Stomach (tissue), 4 donors: ENCODE results near the gene CHD6.

ENCODE experiments used
- CTCF ChIP-seq, 7 experiments: fragments of 450-650 bp in 4 of 7; fragments of 200-600 bp in 3 of 7; sonication (generic) in 3 of 7; IDR thresholded peaks; one replicate each; pipeline ENCODE4 v1.5.1; 2016 to 2019; ENCODE audit warnings: antibody characterized with exemption in 7 of 7, control low read depth in 2 of 7, mild to moderate bottlenecking in 1 of 7
- EP300 ChIP-seq: sonication (generic); formaldehyde crosslinking; IDR thresholded peaks from one replicate; pipeline ENCODE4 v1.6.1; 2017; ENCODE audit warnings: antibody characterized with exemption
- POLR2A ChIP-seq, 4 donors: fragments of 450-650 bp; IDR thresholded peaks; one replicate each; pipeline ENCODE4 v1.6.1; 2016; ENCODE audit warnings: antibody characterized with exemption in 4 of 4, control low read depth in 2 of 4, mild to moderate bottlenecking in 1 of 4, moderate library complexity in 1 of 4
- POLR2AphosphoS5 ChIP-seq, 3 donors: sonication (generic); formaldehyde crosslinking; IDR thresholded peaks; one replicate each; pipeline ENCODE4 v1.6.1; 2016; ENCODE audit warnings: antibody characterized with exemption in 3 of 3

DNA sequence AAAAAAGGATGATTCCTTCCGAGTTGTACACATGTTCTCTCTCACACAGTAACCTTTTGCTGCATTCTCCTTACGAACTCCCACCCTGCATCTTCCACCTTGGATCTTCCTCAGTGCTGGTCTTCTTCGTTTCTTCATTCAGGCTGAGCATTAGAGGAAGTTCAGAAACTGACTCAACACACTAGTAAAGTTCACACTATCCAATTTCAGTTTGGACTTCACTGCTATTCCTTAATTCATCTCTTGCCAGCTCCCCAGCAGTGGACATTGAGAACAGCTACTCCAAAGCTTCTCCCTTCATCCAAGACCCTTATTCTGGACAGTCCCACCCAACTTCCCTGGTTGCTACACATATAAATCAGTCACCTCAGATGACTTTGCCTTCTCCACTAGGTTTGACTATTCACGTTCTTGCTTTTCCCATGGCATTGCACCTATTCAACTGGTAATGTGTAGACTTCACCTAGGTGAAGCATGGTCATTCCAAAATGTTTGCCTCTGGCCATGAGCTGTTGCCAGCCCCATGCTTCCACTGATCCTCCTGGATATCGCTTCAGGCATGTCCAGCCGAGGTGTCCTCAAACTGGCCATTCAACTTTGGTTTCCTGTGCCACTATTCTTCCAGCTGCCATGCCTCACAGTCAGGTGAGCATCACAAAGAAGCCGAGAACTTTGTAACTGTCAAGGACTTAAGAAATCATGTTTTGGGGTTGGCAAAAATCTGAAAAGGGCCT, 147.6 kb downstream of the CHD6 start:
- no peak for TF ChIP-seq POLR2A (IDR thresholded peaks at IDR 0.05)
- TF ChIP-seq POLR2AphosphoS5 (IDR thresholded peaks at IDR 0.05), result no peak
- no peak for TF ChIP-seq CTCF (IDR thresholded peaks at IDR 0.05)
- no peak for TF ChIP-seq EP300
